Upper lobe of right lung (tissue), 1 donor: ENCODE results near the gene WRAP53. TPM values are rescaled to one million over a fixed set of nuclear protein-coding genes. Genes with fewer than 3 reads are reported as not detected.

Experiments used
- ATAC-seq: fragments of 200-7000 bp; cut with Tn5 transposase; one replicate; pipeline ENCODE4 v1.9.1; 2020; ENCODE audit warnings: mild to moderate bottlenecking, moderate library complexity
- DNase-seq: peaks from one replicate; pipeline ENCODE4 v3.0.0-alpha.2; 2020
- H3K27ac ChIP-seq: fragments of 200-600 bp; one replicate; pipeline ENCODE4 v1.8.0; 2022
- H3K27me3 ChIP-seq: fragments of 200-600 bp; one replicate; pipeline ENCODE4 v1.8.0; 2022; ENCODE audit warnings: mild to moderate bottlenecking
- H3K36me3 ChIP-seq: fragments of 200-600 bp; one replicate; pipeline ENCODE4 v1.8.0; 2022
- H3K4me1 ChIP-seq: fragments of 200-600 bp; one replicate; pipeline ENCODE4 v1.8.0; 2022
- H3K4me3 ChIP-seq: fragments of 200-600 bp; one replicate; pipeline ENCODE4 v1.8.0; 2022; ENCODE audit warnings: mild to moderate bottlenecking
- H3K9me3 ChIP-seq: fragments of 200-600 bp; one replicate; pipeline ENCODE4 v1.8.0; 2022
- CTCF ChIP-seq: fragments of 200-600 bp; IDR thresholded peaks from one replicate; pipeline ENCODE4 v1.8.0; 2022; ENCODE audit warnings: antibody characterized with exemption
- intact Hi-C: fragments of 100-400 bp; cut with DNase I; formaldehyde crosslinking; loops from one replicate; pipeline ENCODE4 v1.11.0; 2022
- total RNA-seq: library from RNA; stranded (reverse); fragmentation: NEBNext Ultra II Directional; extraction: Animal tissue kit (Norgen Biotek cat#: 25700); gene quantifications from one replicate; pipeline ENCODE4 v1.2.1, GENCODE V29; 2021
- donor health status: DM: no; HTN: yes; CAD: no; lungs with severe emphysema.

Gene WRAP53
- total RNA-seq, 1 donor from 2014 or later: 5.7 TPM

- TF ChIP-seq CTCF: no peak
- peak; percentile 64 for DNase-seq
- no peak overlapping the region for H3K27ac ChIP-seq
- H3K9me3 ChIP-seq: no peaks in the 10 kb centered on the region
- no peak for ATAC-seq
- intact Hi-C loops: no loop called here
- H3K36me3 ChIP-seq: no peaks in the 10 kb centered on the region
- H3K4me3 ChIP-seq: no peak overlapping the region
- H3K27me3 ChIP-seq: peaks cover 16% of the 10 kb centered on the region
- H3K4me1 ChIP-seq: no peaks in the 10 kb centered on the region
Measured at GRCh38 chr17:7740481-7741001, 52.3 kb downstream of the WRAP53 start.

GRCh38 chr17:7742729-7743128, 54.5 kb downstream of the WRAP53 start:
- ATAC-seq: no peak
- Histone ChIP-seq H3K4me1 (no peaks in the 10 kb centered on the region), H3K27ac (no peak overlapping the region), H3K4me3 (no peak overlapping the region), H3K9me3 (no peaks in the 10 kb centered on the region), H3K27me3 (peaks cover 16% of the 10 kb centered on the region), H3K36me3 (no peaks in the 10 kb centered on the region)
- intact Hi-C loops: no loop called here
- TF ChIP-seq CTCF: no peak
- DNase-seq: peak; percentile 19

- TF ChIP-seq CTCF: no peak
- ATAC-seq (peak; percentile 57), DNase-seq (peak; percentile 52)
- no peaks in the 10 kb centered on the region for H3K9me3 ChIP-seq
- no peaks in the 10 kb centered on the region for H3K4me1 ChIP-seq
- no peaks in the 10 kb centered on the region for H3K36me3 ChIP-seq
- intact Hi-C loops: no loop called here
- no peak overlapping the region for H3K4me3 ChIP-seq
- H3K27ac ChIP-seq: no peak overlapping the region
- H3K27me3 ChIP-seq: peaks cover 16% of the 10 kb centered on the region
Measured at GRCh38 chr17:7744416-7744815, 56.1 kb downstream of the WRAP53 start.

GRCh38 chr17:7745748-7746470, 57.6 kb downstream of the WRAP53 start:
- Histone ChIP-seq H3K4me3 (no peak overlapping the region), H3K36me3 (no peaks in the 10 kb centered on the region), H3K27ac (no peak overlapping the region), H3K4me1 (no peaks in the 10 kb centered on the region), H3K27me3 (peaks cover under 1% of the 10 kb centered on the region), H3K9me3 (no peaks in the 10 kb centered on the region)
- intact Hi-C loops: no loop called here
- no peak for TF ChIP-seq CTCF
- ATAC-seq: peak; percentile 56
- DNase-seq: peak; percentile 67

GRCh38 chr17:7747635-7748071, 59.4 kb downstream of the WRAP53 start:
- Histone ChIP-seq H3K4me1 (no peaks in the 10 kb centered on the region), H3K27ac (no peak overlapping the region), H3K27me3 (no peaks in the 10 kb centered on the region), H3K9me3 (no peaks in the 10 kb centered on the region), H3K36me3 (no peaks in the 10 kb centered on the region), H3K4me3 (no peak overlapping the region)
- no peak for TF ChIP-seq CTCF
- intact Hi-C loops: no loop called here
- no peak for ATAC-seq
- DNase-seq: no peak
